ENCODE results near the gene PGA5.
A peak's percentile ranks its signal among the peaks of the same experiment; 100 is the strongest.
"Not testable (repeated sequence)": the region's sequence is repeated elsewhere in the genome, so short reads cannot be mapped to it uniquely, and the experiment has no call there.

The PGA5 gene

GRCh38 chr11:61229458-61229857, 11.5 kb upstream of the PGA5 start:
- not testable (repeated sequence) for DNase-seq

- not testable (repeated sequence) for DNase-seq
Observed at GRCh38 chr11:61231033-61231432, 9.9 kb upstream of the PGA5 start.

GRCh38 chr11:61231585-61231984, 9.4 kb upstream of the PGA5 start:
- DNase-seq: not testable (repeated sequence)

GRCh38 chr11:61232548-61233145, 8.3 kb upstream of the PGA5 start:
- DNase-seq: not testable (repeated sequence)

- DNase-seq: not testable (repeated sequence)
Observed at GRCh38 chr11:61237130-61237529, 3.8 kb upstream of the PGA5 start.

- DNase-seq: not testable (repeated sequence)
Observed at GRCh38 chr11:61240288-61240687, 687 bp upstream of the PGA5 start.

- not testable (repeated sequence) for DNase-seq
Observed at GRCh38 chr11:61241526-61241925, 551 bp downstream of the PGA5 start.

- DNase-seq: not testable (repeated sequence)
Observed at GRCh38 chr11:61245284-61245964, 4.4 kb downstream of the PGA5 start.

- not testable (repeated sequence) for DNase-seq
Observed at GRCh38 chr11:61248071-61248470, 7.1 kb downstream of the PGA5 start.

GRCh38 chr11:61249201-61249600, 8.2 kb downstream of the PGA5 start:
- not testable (repeated sequence) for DNase-seq

- DNase-seq: not testable (repeated sequence)
Observed at GRCh38 chr11:61250796-61251765, 10.1 kb downstream of the PGA5 start.

- DNase-seq: not testable (repeated sequence)
Observed at GRCh38 chr11:61252332-61252731, 11.4 kb downstream of the PGA5 start.

GRCh38 chr11:61254403-61255025, 13.5 kb downstream of the PGA5 start:
- DNase-seq: peak; percentile 27

GRCh38 chr11:61256710-61257482, 15.9 kb downstream of the PGA5 start:
- DNase-seq: no peak

GRCh38 chr11:61258546-61258945, 17.6 kb downstream of the PGA5 start:
- DNase-seq: no peak

GRCh38 chr11:61259363-61259762, 18.4 kb downstream of the PGA5 start:
- no peak for DNase-seq

GRCh38 chr11:61264371-61264770, 23.4 kb downstream of the PGA5 start:
- DNase-seq: no peak

GRCh38 chr11:61264795-61265194, 23.8 kb downstream of the PGA5 start:
- DNase-seq: no peak

GRCh38 chr11:61265357-61265756, 24.4 kb downstream of the PGA5 start:
- DNase-seq: no peak

- DNase-seq: no peak
Observed at GRCh38 chr11:61266602-61267001, 25.6 kb downstream of the PGA5 start.

- DNase-seq: no peak
Observed at GRCh38 chr11:61267437-61267841, 26.5 kb downstream of the PGA5 start.

- DNase-seq: no peak
Observed at GRCh38 chr11:61268588-61269250, 27.7 kb downstream of the PGA5 start.

Measured in NCI-H1105 treated with DMSO at 0.1 percent for 48 hours (cell line).